ENCODE data around the gene CAPN11.

Gene CAPN11

GRCh38 chr6:44223319-44224028, 64.9 kb downstream of the CAPN11 start, which contains the start of gene SLC29A1:
SLC29A1 (plus strand) TSS chr6:44223595; CDS start chr6:44227314, 3,719 bp downstream.
- peaks cover 25% of the 10 kb centered on the region for H3K4me1 ChIP-seq (ENCODE audit: control insufficient read depth, insufficient read depth, low read length)
- CTCF ChIA-PET: interaction anchor here (0.6 to 11.1 kb wide), 14 partner anchors 13 to 462 kb away, joined by 3 to 148 read pairs (median 4); partner anchors contain the start of genes HSP90AB1 and SLC35B2
- H3K27ac ChIP-seq (ENCODE audit: extremely low read depth, low read depth, low read length): peak within 1 kb of the TSS; percentile 66; the same call in 1 of the 2 replicates
- peaks cover 0 to 2% of the 10 kb centered on the region in 2 experiments; a peak in 1 of 3 replicates for H3K36me3 ChIP-seq (ENCODE audit: control insufficient read depth in 2 of 2, insufficient read depth in 1 of 2, low read length in 2 of 2)
- H3K4me3 ChIP-seq (ENCODE audit: low read depth, low read length): peak within 1 kb of the TSS; percentile 55
- H3K9me3 ChIP-seq (ENCODE audit: control insufficient read depth, insufficient read depth, low read depth, low read length): no peaks in the 10 kb centered on the region
- POLR2A ChIA-PET: interaction anchor here (0.5 to 5.7 kb wide), 19 partner anchors 9 to 594 kb away, joined by 3 to 90 read pairs (median 5); partner anchors contain the start of genes GTPBP2, HSP90AB1, MRPS18A and SLC35B2
- TF ChIP-seq ZNF580 (tag by site-specific recombination; IDR thresholded peaks at IDR 0.05): no peak
- TF ChIP-seq, protein P1, sequence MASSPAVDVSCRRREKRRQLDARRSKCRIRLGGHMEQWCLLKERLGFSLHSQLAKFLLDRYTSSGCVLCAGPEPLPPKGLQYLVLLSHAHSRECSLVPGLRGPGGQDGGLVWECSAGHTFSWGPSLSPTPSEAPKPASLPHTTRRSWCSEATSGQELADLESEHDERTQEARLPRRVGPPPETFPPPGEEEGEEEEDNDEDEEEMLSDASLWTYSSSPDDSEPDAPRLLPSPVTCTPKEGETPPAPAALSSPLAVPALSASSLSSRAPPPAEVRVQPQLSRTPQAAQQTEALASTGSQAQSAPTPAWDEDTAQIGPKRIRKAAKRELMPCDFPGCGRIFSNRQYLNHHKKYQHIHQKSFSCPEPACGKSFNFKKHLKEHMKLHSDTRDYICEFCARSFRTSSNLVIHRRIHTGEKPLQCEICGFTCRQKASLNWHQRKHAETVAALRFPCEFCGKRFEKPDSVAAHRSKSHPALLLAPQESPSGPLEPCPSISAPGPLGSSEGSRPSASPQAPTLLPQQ (tag by site-specific recombination; IDR thresholded peaks at IDR 0.05): peak; percentile 92
- TF ChIP-seq ZNF626 (tag by site-specific recombination; IDR thresholded peaks at IDR 0.05): no peak
- no peak for TF ChIP-seq BCL6B (tag by site-specific recombination; IDR thresholded peaks at IDR 0.05)
- TF ChIP-seq, protein P2, sequence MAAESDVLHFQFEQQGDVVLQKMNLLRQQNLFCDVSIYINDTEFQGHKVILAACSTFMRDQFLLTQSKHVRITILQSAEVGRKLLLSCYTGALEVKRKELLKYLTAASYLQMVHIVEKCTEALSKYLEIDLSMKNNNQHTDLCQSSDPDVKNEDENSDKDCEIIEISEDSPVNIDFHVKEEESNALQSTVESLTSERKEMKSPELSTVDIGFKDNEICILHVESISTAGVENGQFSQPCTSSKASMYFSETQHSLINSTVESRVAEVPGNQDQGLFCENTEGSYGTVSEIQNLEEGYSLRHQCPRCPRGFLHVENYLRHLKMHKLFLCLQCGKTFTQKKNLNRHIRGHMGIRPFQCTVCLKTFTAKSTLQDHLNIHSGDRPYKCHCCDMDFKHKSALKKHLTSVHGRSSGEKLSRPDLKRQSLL (tag by site-specific recombination; IDR thresholded peaks at IDR 0.05): no peak
- TF ChIP-seq GFI1B (tag by site-specific recombination; IDR thresholded peaks at IDR 0.05): no peak
- no peak for TF ChIP-seq TCF7L2 (IDR thresholded peaks at IDR 0.05; ENCODE audit: borderline replicate concordance, low read depth, low read length)
- peak; percentile 55; the same call in 1 of the 2 replicates for TF ChIP-seq ZBTB20 (tag by site-specific recombination; IDR thresholded peaks at IDR 0.05)
- TF ChIP-seq, protein P3, sequence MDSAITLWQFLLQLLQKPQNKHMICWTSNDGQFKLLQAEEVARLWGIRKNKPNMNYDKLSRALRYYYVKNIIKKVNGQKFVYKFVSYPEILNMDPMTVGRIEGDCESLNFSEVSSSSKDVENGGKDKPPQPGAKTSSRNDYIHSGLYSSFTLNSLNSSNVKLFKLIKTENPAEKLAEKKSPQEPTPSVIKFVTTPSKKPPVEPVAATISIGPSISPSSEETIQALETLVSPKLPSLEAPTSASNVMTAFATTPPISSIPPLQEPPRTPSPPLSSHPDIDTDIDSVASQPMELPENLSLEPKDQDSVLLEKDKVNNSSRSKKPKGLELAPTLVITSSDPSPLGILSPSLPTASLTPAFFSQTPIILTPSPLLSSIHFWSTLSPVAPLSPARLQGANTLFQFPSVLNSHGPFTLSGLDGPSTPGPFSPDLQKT (IDR thresholded peaks at IDR 0.05; ENCODE audit: borderline replicate concordance, low read depth, low read length): no peak
- no peak for TF ChIP-seq MYNN (tag by site-specific recombination; IDR thresholded peaks at IDR 0.05; ENCODE audit: borderline replicate concordance)
- TF ChIP-seq BCL11A (tag by site-specific recombination; IDR thresholded peaks at IDR 0.05; ENCODE audit: low read depth): no peak
- TF ChIP-seq ZNF362 (tag by site-specific recombination; IDR thresholded peaks at IDR 0.05): no peak
- TF ChIP-seq INSM2 (tag by site-specific recombination; IDR thresholded peaks at IDR 0.05): no peak
- TF ChIP-seq ZNF600 (tag by site-specific recombination; IDR thresholded peaks at IDR 0.05): no peak; the same call in 1 of the 2 replicates
- TF ChIP-seq ZNF202 (tag by site-specific recombination; IDR thresholded peaks at IDR 0.05; ENCODE audit: borderline replicate concordance): no peak
- TF ChIP-seq GLI2 (tag by site-specific recombination; IDR thresholded peaks at IDR 0.05; ENCODE audit: borderline replicate concordance, low read depth): no peak
- 0 out of 2 replicates have a peak, but pooled peaks have one; percentile 6 for TF ChIP-seq ZBTB10 (tag by site-specific recombination; IDR thresholded peaks at IDR 0.05)
- no peak for TF ChIP-seq ZNF560 (tag by site-specific recombination; IDR thresholded peaks at IDR 0.05; ENCODE audit: borderline replicate concordance)
- no peak for TF ChIP-seq ZNF473 (tag by site-specific recombination; IDR thresholded peaks at IDR 0.05)
- peak; percentile 55; the same call in 1 of the 2 replicates for TF ChIP-seq GLIS2 (tag by site-specific recombination; IDR thresholded peaks at IDR 0.05)
- no peak for TF ChIP-seq ZNF449 (tag by site-specific recombination; IDR thresholded peaks at IDR 0.05)

Data from HEK293 (cell line).